ENCODE results near the gene PCP2. TPM values are rescaled to one million over a fixed set of nuclear protein-coding genes. Genes with fewer than 3 reads are reported as not detected.
"Not testable (repeated sequence)": the region's sequence is repeated elsewhere in the genome, so short reads cannot be mapped to it uniquely, and the experiment has no call there.

The PCP2 gene
- total RNA-seq, 1 experiment from 2014 or later: not detected

GRCh38 chr19:7661744-7662538, 28.4 kb upstream of the PCP2 start:
- DNase-seq (ENCODE audit: low read depth): no peak

GRCh38 chr19:7658219-7658686, 24.7 kb upstream of the PCP2 start:
- DNase-seq (ENCODE audit: low read depth): peak; percentile 20

GRCh38 chr19:7657131-7657751, 23.7 kb upstream of the PCP2 start:
- DNase-seq (ENCODE audit: low read depth): no peak

GRCh38 chr19:7655581-7655980, 22.1 kb upstream of the PCP2 start:
- no peak for DNase-seq (ENCODE audit: low read depth)

GRCh38 chr19:7654401-7654800, 20.9 kb upstream of the PCP2 start:
- peak; percentile 64 for DNase-seq (ENCODE audit: low read depth)

- DNase-seq (ENCODE audit: low read depth): peak; percentile 71
These were observed 18.6 kb upstream of the PCP2 start for GRCh38 chr19:7652061-7652641.

- DNase-seq (ENCODE audit: low read depth): no peak
These were observed 16.6 kb upstream of the PCP2 start for GRCh38 chr19:7650148-7650547.

GRCh38 chr19:7648265-7649014, 14.9 kb upstream of the PCP2 start:
- DNase-seq (ENCODE audit: low read depth): no peak

- DNase-seq (ENCODE audit: low read depth): no peak
These were observed 13.6 kb upstream of the PCP2 start for GRCh38 chr19:7647156-7647555.

- no peak for DNase-seq (ENCODE audit: low read depth)
These were observed 12.8 kb upstream of the PCP2 start for GRCh38 chr19:7646426-7646700.

- DNase-seq (ENCODE audit: low read depth): no peak
These were observed 12.3 kb upstream of the PCP2 start for GRCh38 chr19:7645656-7646425.

- DNase-seq (ENCODE audit: low read depth): no peak
These were observed 11.6 kb upstream of the PCP2 start for GRCh38 chr19:7645163-7645562.

- no peak for DNase-seq (ENCODE audit: low read depth)
These were observed 11.0 kb upstream of the PCP2 start for GRCh38 chr19:7644550-7644877.

GRCh38 chr19:7643629-7644549, 10.4 kb upstream of the PCP2 start:
- DNase-seq (ENCODE audit: low read depth): not testable (repeated sequence)

GRCh38 chr19:7643031-7643415, 9.5 kb upstream of the PCP2 start:
- DNase-seq (ENCODE audit: low read depth): no peak

- DNase-seq (ENCODE audit: low read depth): no peak
These were observed 8.9 kb upstream of the PCP2 start for GRCh38 chr19:7642295-7643030.

GRCh38 chr19:7641290-7642276, 8.1 kb upstream of the PCP2 start:
- DNase-seq (ENCODE audit: low read depth): no peak

GRCh38 chr19:7640803-7641202, 7.3 kb upstream of the PCP2 start:
- DNase-seq (ENCODE audit: low read depth): no peak

- DNase-seq (ENCODE audit: low read depth): no peak
These were observed 6.4 kb upstream of the PCP2 start for GRCh38 chr19:7639863-7640348.
